ENCODE measurements around the gene PHF1.
A peak's percentile ranks its signal among the peaks of the same experiment; 100 is the strongest.

PHF1 gene

DNA sequence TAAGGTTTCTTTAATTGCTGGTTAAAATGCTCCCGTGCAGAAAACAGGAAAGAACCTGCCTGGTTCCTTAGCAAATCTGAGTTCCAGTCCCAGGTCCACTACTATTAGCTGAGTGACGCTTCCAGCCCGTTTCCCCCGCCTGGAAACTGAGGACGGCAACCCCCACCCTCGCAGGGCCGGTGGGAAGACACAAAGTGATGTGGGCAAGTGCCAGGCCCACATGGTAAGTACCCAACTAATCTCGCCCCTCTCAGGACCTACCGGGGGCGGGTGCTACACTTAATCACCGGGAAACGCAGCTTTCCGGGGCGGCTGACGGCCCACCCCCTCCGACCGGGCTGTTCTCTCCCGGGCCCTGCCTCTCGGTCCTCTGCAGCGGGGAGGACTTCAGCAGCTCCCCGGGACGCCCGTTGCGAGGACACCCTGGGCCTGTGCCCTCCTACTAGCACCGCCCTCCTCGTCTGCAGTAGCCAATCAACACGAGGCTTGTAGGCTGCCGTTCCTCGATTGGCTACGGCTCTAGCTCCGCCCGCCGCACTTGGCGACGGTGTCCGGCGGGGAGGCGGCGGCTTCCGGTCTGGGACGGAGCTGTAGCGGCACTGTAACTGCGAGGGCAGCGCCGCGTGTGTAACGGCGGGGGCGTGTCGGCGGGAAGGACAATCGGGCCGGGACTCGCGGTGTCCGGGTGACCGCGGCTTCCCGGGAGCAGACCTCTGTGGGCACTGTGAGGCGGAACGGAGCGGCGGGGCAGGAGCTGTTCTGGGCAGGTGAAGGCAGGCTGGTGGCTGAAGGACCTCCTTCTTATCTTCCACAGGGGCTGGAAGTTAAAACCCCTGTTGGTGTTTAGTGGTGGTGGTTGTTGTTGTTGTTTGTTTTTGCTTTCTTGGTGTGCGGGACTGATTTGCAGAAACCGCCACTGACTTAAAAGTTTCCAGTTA, 43.5 kb downstream of the PHF1 start, which contains the start of gene ZBTB9 (continued):
- no peak for TF ChIP-seq MEIS1 (CRISPR knock-in tag; IDR thresholded peaks at IDR 0.05; ENCODE audit: borderline replicate concordance)
- no peak for TF ChIP-seq ZFP3 (tag by site-specific recombination; IDR thresholded peaks at IDR 0.05; ENCODE audit: low read depth)
- no peak for TF ChIP-seq ZNF664 (tag by site-specific recombination; IDR thresholded peaks at IDR 0.05)
- TF ChIP-seq, protein P1, sequence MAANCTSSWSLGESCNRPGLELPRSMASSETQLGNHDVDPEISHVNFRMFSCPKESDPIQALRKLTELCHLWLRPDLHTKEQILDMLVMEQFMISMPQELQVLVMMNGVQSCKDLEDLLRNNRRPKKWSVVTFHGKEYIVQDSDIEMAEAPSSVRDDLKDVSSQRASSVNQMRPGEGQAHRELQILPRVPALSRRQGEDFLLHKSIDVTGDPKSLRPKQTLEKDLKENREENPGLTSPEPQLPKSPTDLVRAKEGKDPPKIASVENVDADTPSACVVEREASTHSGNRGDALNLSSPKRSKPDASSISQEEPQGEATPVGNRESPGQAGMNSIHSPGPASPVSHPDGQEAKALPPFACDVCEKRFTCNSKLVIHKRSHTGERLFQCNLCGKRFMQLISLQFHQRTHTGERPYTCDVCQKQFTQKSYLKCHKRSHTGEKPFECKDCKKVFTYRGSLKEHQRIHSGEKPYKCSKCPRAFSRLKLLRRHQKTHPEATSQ (tag by site-specific recombination; IDR thresholded peaks at IDR 0.05) = peak; percentile 61; the same call in 1 of the 2 replicates
- TF ChIP-seq, protein P2, sequence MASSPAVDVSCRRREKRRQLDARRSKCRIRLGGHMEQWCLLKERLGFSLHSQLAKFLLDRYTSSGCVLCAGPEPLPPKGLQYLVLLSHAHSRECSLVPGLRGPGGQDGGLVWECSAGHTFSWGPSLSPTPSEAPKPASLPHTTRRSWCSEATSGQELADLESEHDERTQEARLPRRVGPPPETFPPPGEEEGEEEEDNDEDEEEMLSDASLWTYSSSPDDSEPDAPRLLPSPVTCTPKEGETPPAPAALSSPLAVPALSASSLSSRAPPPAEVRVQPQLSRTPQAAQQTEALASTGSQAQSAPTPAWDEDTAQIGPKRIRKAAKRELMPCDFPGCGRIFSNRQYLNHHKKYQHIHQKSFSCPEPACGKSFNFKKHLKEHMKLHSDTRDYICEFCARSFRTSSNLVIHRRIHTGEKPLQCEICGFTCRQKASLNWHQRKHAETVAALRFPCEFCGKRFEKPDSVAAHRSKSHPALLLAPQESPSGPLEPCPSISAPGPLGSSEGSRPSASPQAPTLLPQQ (tag by site-specific recombination; IDR thresholded peaks at IDR 0.05) = peak; percentile 29; the same call in 1 of the 2 replicates
- TF ChIP-seq, protein P3, sequence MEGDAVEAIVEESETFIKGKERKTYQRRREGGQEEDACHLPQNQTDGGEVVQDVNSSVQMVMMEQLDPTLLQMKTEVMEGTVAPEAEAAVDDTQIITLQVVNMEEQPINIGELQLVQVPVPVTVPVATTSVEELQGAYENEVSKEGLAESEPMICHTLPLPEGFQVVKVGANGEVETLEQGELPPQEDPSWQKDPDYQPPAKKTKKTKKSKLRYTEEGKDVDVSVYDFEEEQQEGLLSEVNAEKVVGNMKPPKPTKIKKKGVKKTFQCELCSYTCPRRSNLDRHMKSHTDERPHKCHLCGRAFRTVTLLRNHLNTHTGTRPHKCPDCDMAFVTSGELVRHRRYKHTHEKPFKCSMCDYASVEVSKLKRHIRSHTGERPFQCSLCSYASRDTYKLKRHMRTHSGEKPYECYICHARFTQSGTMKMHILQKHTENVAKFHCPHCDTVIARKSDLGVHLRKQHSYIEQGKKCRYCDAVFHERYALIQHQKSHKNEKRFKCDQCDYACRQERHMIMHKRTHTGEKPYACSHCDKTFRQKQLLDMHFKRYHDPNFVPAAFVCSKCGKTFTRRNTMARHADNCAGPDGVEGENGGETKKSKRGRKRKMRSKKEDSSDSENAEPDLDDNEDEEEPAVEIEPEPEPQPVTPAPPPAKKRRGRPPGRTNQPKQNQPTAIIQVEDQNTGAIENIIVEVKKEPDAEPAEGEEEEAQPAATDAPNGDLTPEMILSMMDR (tag by site-specific recombination; IDR thresholded peaks at IDR 0.05) = peak; percentile 24; the same call in 1 of the 2 replicates
- TF ChIP-seq SCRT2 (tag by site-specific recombination; IDR thresholded peaks at IDR 0.05) = no peak
- TF ChIP-seq MYNN (tag by site-specific recombination; IDR thresholded peaks at IDR 0.05; ENCODE audit: borderline replicate concordance) = no peak
- TF ChIP-seq, protein P4, sequence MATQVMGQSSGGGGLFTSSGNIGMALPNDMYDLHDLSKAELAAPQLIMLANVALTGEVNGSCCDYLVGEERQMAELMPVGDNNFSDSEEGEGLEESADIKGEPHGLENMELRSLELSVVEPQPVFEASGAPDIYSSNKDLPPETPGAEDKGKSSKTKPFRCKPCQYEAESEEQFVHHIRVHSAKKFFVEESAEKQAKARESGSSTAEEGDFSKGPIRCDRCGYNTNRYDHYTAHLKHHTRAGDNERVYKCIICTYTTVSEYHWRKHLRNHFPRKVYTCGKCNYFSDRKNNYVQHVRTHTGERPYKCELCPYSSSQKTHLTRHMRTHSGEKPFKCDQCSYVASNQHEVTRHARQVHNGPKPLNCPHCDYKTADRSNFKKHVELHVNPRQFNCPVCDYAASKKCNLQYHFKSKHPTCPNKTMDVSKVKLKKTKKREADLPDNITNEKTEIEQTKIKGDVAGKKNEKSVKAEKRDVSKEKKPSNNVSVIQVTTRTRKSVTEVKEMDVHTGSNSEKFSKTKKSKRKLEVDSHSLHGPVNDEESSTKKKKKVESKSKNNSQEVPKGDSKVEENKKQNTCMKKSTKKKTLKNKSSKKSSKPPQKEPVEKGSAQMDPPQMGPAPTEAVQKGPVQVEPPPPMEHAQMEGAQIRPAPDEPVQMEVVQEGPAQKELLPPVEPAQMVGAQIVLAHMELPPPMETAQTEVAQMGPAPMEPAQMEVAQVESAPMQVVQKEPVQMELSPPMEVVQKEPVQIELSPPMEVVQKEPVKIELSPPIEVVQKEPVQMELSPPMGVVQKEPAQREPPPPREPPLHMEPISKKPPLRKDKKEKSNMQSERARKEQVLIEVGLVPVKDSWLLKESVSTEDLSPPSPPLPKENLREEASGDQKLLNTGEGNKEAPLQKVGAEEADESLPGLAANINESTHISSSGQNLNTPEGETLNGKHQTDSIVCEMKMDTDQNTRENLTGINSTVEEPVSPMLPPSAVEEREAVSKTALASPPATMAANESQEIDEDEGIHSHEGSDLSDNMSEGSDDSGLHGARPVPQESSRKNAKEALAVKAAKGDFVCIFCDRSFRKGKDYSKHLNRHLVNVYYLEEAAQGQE (tag by site-specific recombination; IDR thresholded peaks at IDR 0.05) = peak; percentile 27; the same call in 1 of the 2 replicates
- no peak for TF ChIP-seq ZNF169 (tag by site-specific recombination; IDR thresholded peaks at IDR 0.05)
- no peak for TF ChIP-seq ZNF16 (tag by site-specific recombination; IDR thresholded peaks at IDR 0.05; ENCODE audit: low read depth)
- TF ChIP-seq TRIM28 (IDR thresholded peaks at IDR 0.05; ENCODE audit: borderline replicate concordance, low read length) = peak; percentile 22; the same call in 1 of the 2 replicates
- TF ChIP-seq ZNF214 (tag by site-specific recombination; IDR thresholded peaks at IDR 0.05; ENCODE audit: borderline replicate concordance) = no peak
- TF ChIP-seq ZNF114 (tag by site-specific recombination; IDR thresholded peaks at IDR 0.05) = no peak
- TF ChIP-seq, protein P5, sequence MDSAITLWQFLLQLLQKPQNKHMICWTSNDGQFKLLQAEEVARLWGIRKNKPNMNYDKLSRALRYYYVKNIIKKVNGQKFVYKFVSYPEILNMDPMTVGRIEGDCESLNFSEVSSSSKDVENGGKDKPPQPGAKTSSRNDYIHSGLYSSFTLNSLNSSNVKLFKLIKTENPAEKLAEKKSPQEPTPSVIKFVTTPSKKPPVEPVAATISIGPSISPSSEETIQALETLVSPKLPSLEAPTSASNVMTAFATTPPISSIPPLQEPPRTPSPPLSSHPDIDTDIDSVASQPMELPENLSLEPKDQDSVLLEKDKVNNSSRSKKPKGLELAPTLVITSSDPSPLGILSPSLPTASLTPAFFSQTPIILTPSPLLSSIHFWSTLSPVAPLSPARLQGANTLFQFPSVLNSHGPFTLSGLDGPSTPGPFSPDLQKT (IDR thresholded peaks at IDR 0.05; ENCODE audit: borderline replicate concordance, low read depth, low read length) = peak; percentile 74; the same call in 1 of the 2 replicates
- no peak for TF ChIP-seq ZNF354C (tag by site-specific recombination; IDR thresholded peaks at IDR 0.05; ENCODE audit: borderline replicate concordance, low read depth)
- peak; percentile 90; the same call in 1 of the 2 replicates for TF ChIP-seq ZNF501 (tag by site-specific recombination; IDR thresholded peaks at IDR 0.05)
- TF ChIP-seq, protein P6, sequence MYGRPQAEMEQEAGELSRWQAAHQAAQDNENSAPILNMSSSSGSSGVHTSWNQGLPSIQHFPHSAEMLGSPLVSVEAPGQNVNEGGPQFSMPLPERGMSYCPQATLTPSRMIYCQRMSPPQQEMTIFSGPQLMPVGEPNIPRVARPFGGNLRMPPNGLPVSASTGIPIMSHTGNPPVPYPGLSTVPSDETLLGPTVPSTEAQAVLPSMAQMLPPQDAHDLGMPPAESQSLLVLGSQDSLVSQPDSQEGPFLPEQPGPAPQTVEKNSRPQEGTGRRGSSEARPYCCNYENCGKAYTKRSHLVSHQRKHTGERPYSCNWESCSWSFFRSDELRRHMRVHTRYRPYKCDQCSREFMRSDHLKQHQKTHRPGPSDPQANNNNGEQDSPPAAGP (tag by site-specific recombination; IDR thresholded peaks at IDR 0.05) = peak; percentile 73; the same call in 1 of the 2 replicates
- TF ChIP-seq, protein P7, sequence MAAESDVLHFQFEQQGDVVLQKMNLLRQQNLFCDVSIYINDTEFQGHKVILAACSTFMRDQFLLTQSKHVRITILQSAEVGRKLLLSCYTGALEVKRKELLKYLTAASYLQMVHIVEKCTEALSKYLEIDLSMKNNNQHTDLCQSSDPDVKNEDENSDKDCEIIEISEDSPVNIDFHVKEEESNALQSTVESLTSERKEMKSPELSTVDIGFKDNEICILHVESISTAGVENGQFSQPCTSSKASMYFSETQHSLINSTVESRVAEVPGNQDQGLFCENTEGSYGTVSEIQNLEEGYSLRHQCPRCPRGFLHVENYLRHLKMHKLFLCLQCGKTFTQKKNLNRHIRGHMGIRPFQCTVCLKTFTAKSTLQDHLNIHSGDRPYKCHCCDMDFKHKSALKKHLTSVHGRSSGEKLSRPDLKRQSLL (tag by site-specific recombination; IDR thresholded peaks at IDR 0.05) = no peak
- TF ChIP-seq, protein P8, sequence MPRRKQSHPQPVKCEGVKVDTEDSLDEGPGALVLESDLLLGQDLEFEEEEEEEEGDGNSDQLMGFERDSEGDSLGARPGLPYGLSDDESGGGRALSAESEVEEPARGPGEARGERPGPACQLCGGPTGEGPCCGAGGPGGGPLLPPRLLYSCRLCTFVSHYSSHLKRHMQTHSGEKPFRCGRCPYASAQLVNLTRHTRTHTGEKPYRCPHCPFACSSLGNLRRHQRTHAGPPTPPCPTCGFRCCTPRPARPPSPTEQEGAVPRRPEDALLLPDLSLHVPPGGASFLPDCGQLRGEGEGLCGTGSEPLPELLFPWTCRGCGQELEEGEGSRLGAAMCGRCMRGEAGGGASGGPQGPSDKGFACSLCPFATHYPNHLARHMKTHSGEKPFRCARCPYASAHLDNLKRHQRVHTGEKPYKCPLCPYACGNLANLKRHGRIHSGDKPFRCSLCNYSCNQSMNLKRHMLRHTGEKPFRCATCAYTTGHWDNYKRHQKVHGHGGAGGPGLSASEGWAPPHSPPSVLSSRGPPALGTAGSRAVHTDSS (tag by site-specific recombination; IDR thresholded peaks at IDR 0.05) = no peak
- no peak for TF ChIP-seq ZNF549 (tag by site-specific recombination; IDR thresholded peaks at IDR 0.05)
- TF ChIP-seq KLF7 (tag by site-specific recombination; IDR thresholded peaks at IDR 0.05; ENCODE audit: borderline replicate concordance) = no peak
